GM21515 (cell line): Measurements from ENCODE around the gene NCKAP5.

Experiments used
- ATAC-seq: cut with Tn5 transposase; IDR thresholded peaks from one replicate; pipeline ENCODE4 v1.9.1; 2021; ENCODE audit not compliant: unreplicated experiment

The NCKAP5 gene

DNA sequence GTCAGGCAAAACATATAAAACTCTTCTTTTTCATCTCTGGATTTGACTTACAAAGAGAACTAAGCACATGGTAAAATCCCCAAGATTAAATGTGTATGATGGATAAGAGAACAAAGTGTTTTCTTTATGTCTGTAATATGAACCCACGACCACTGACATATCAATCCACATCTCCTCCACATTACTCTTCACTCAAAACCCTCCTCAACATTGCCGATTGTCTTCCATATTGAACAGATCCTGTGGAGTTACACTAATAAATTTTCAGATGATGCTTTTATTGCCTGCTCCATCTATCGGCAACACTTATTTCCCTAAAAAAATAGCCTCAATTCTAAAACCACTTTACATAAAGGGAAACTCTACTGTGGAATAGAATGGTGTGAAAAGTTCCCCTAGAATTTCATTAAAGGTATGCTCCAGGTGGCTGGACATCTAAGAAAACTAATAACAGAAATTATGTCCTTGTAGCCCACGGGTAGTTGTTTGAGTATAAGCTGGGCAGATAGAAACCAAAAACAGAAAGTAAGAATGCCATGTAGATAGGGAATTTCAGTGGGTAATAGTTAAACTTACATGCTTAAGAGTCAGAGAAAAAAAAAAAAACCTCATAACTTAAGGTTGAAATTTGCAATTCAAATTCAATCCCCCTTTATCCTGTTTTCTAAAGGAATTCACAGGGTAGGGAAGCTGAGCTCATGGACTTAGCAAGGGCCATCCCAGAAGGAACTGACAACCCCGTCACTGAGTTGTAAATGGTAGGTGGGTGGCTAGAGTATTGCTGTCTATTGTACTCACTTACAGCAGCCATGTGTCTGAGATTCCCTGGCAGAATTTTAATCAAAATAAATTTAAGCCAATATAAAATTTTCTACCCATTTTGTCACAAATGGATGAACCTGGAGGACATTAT lies 592.8 kb downstream of the NCKAP5 start:
- ATAC-seq = no peak

GRCh38 chr2:132974467-132975095 lies 593.7 kb downstream of the NCKAP5 start:
- no peak for ATAC-seq

GRCh38 chr2:132971310-132972061 lies 596.8 kb downstream of the NCKAP5 start:
- no peak for ATAC-seq

GRCh38 chr2:132969371-132969985 lies 598.8 kb downstream of the NCKAP5 start:
- ATAC-seq = no peak

DNA sequence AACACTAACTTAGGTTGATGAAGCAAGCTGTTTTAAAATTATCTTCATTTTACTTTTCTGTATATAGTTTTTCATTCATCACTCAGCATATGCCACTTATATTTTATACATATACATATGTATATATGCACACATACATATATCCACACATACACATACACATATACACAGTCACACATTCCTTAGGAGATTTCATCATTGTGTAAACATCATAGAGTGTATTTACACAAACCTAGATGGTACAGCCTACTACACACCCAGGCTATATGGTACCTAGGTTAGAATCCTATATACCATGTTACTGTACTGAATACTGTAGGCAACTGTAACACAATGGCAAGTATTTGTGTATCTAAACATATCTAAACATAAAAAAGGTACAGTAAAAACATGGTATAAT lies 602.8 kb downstream of the NCKAP5 start:
- ATAC-seq = no peak

- ATAC-seq = no peak
These were observed 605.1 kb downstream of the NCKAP5 start for GRCh38 chr2:132963161-132963560.

- ATAC-seq = no peak
These were observed 609.4 kb downstream of the NCKAP5 start for GRCh38 chr2:132958887-132959286.

- ATAC-seq = no peak
These were observed 612.2 kb downstream of the NCKAP5 start for GRCh38 chr2:132955871-132956615.

- ATAC-seq = peak; percentile 84
These were observed 614.5 kb downstream of the NCKAP5 start for GRCh38 chr2:132953771-132954170.

DNA sequence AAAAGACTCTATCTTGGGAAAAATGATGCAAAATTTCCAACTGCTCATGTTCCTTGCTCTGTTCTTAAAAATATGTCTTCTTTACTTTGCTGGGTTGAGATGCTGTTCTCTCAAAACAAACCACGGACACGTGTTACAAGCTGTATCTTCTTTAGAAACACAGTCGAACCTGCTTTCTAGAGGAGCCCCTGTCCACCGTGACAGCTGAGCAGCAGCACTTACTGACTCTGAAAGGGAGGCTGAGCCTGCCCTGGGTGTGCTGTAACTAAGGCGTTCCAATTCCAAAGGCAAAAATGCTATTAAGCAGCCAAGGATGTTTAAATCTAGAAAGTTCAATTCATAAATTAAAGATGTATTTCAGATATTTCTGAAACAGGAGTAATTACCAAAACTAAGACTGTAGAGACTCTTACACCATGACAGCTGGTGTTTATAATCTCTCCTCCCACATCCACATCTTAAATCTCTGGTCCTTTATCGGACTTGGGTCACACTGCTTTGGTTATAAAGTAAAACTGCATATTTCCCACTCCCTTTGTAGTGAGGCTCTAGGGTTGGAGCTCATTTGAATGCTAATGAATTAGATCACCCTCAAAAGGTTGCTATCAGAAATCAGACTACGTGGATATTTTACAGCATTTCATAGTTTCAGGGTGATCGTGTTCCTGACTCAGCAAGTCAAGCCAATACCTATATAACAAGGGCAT lies 617.1 kb downstream of the NCKAP5 start:
- ATAC-seq = no peak

- ATAC-seq = no peak
These were observed 619.2 kb downstream of the NCKAP5 start for GRCh38 chr2:132949108-132949507.

DNA sequence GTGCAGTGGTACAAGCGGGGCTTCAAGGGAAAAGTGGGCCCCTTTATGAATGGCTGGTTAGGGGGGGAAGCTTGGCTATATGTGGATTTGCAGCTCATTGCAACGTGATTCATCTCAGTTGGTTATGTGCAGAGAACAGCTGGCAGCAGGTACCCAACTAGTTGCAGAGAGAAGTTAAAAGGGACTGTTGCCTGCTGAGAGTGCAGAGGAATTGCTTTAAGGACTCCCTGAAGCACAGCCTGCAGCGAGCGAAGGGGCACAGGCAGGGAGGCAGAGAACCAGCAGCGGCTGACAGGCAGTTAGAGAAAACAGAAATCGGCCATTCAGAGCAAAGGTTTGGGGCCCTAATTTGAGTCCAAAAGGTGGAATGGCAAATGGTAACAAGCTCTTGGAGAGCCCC lies 620.1 kb downstream of the NCKAP5 start:
- ATAC-seq = no peak

GRCh38 chr2:132943829-132944228 lies 624.4 kb downstream of the NCKAP5 start:
- no peak for ATAC-seq

DNA sequence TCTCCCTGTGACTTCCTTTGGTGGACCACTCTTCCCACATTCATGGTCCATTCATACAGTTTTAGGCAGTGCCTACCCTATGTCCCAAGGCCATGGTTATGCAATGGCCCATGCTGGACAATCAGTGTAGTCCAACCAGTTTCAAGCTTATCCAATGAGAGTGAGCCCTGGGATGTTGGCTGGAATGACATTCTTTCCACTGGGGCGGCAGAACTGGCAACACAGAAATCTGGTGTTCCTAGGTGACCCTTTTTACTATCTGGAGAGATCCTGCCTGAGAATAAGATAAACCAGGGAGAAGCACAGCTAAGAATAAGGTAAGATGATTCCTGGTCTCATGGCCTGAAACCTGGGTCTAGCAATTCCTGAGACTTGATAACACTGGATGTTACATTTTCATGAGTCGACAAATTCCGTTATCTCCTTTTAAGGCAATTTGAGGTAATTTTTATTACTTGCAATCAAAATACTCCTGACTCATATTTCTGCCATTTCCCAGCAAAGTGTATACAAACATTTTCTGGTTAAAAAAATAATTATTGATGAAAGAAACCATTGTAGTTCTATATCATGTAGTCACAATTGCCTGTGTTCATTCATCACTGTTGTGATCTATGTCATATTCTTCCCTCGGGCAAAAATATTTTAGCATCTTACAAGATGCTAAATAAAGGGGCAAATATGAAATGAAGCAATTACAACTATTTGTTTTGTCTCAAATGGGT lies 626.8 kb downstream of the NCKAP5 start:
- no peak for ATAC-seq

GRCh38 chr2:132937629-132938028 lies 630.6 kb downstream of the NCKAP5 start:
- ATAC-seq = no peak

- ATAC-seq = no peak
These were observed 631.5 kb downstream of the NCKAP5 start for GRCh38 chr2:132936791-132937190.

DNA sequence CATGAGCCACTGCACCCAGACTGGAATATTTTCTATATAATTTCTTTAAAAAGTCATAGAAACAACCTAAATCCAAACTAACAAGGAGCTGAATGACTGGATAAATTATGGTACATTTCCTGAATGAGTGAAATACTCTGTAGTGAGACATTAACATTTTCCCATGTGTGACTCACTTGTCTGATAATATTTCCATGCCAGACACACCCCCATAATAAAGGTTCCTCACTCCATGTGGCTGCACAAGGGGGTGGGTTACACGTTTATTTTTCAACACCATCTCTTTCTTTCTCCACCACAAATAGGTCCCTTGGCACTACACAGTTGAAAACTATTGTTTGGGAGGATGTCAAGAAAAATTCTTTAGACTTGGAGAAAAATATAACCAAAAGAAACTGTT lies 632.0 kb downstream of the NCKAP5 start:
- no peak for ATAC-seq

- no peak for ATAC-seq
These were observed 638.5 kb downstream of the NCKAP5 start for GRCh38 chr2:132929786-132930185.

GRCh38 chr2:132923787-132924186 lies 644.5 kb downstream of the NCKAP5 start:
- ATAC-seq = no peak
